GM21367 (cell line): ENCODE results near the gene UBE2O.

Experiments
- ATAC-seq: cut with Tn5 transposase; IDR thresholded peaks from one replicate; pipeline ENCODE4 v1.9.1; 2021; ENCODE audit not compliant: unreplicated experiment

Gene UBE2O

GRCh38 chr17:76468634-76469010, 15.7 kb upstream of the UBE2O start:
- no peak for ATAC-seq

GRCh38 chr17:76467809-76468633, 15.1 kb upstream of the UBE2O start:
- no peak for ATAC-seq

GRCh38 chr17:76467366-76467765, 14.4 kb upstream of the UBE2O start, which contains the start of gene AANAT:
Gene AANAT (plus strand): TSS chr17:76467603. CDS start chr17:76468747, 1,144 bp downstream.
- no peak for ATAC-seq

- ATAC-seq, result no peak
These were observed 13.8 kb upstream of the UBE2O start for GRCh38 chr17:76466775-76467130.

- ATAC-seq, result no peak
These were observed 9.8 kb upstream of the UBE2O start for GRCh38 chr17:76462556-76463290.

GRCh38 chr17:76461765-76462555, 9.0 kb upstream of the UBE2O start:
- ATAC-seq, result no peak

- no peak for ATAC-seq
These were observed 6.7 kb upstream of the UBE2O start for GRCh38 chr17:76459674-76460073.

GRCh38 chr17:76458580-76459490, 5.9 kb upstream of the UBE2O start:
- no peak for ATAC-seq

- ATAC-seq, result no peak
These were observed 435 bp upstream of the UBE2O start for GRCh38 chr17:76453431-76453743.

- peak; percentile 10 for ATAC-seq
These were observed 759 bp downstream of the UBE2O start for GRCh38 chr17:76452127-76452659.

- ATAC-seq, result no peak
These were observed 1.4 kb downstream of the UBE2O start for GRCh38 chr17:76451506-76451905.

- no peak for ATAC-seq
These were observed 3.8 kb downstream of the UBE2O start for GRCh38 chr17:76449126-76449525.

GRCh38 chr17:76447931-76448652, 4.9 kb downstream of the UBE2O start:
- no peak for ATAC-seq

GRCh38 chr17:76446449-76447231, 6.3 kb downstream of the UBE2O start:
- ATAC-seq, result no peak

GRCh38 chr17:76445697-76446448, 7.1 kb downstream of the UBE2O start:
- no peak for ATAC-seq

- ATAC-seq, result no peak
These were observed 8.2 kb downstream of the UBE2O start for GRCh38 chr17:76444518-76445311.
